VCaP (cell line): ENCODE measurements around the gene PHEX.

Source experiments
- H3K27ac ChIP-seq: fragments of 450-650 bp; 2 replicates; pipeline ENCODE4 v1.5.1; 2017
- CTCF ChIP-seq: fragments of 450-650 bp; conservative IDR thresholded peaks from 2 replicates; pipeline ENCODE4 v1.5.1; 2017; ENCODE audit warnings: mild to moderate bottlenecking, moderate library complexity

Gene PHEX

GRCh38 chrX:22163326-22163725 lies 131.2 kb downstream of the PHEX start:
- TF ChIP-seq CTCF, result no peak
- H3K27ac ChIP-seq, result no peak overlapping the region

- H3K27ac ChIP-seq, result no peak overlapping the region
- no peak for TF ChIP-seq CTCF
Measured at GRCh38 chrX:22164770-22165388, 132.8 kb downstream of the PHEX start.

- TF ChIP-seq CTCF, result no peak
- H3K27ac ChIP-seq, result no peak overlapping the region
Measured at GRCh38 chrX:22165732-22166457, 133.8 kb downstream of the PHEX start.

GRCh38 chrX:22171287-22172060 lies 139.3 kb downstream of the PHEX start:
- no peak for TF ChIP-seq CTCF
- H3K27ac ChIP-seq, result no peak overlapping the region

GRCh38 chrX:22173966-22174365 lies 141.8 kb downstream of the PHEX start:
- TF ChIP-seq CTCF, result no peak
- no peak overlapping the region for H3K27ac ChIP-seq

- H3K27ac ChIP-seq, result no peak overlapping the region
- TF ChIP-seq CTCF, result no peak
Measured at GRCh38 chrX:22177950-22178515, 145.9 kb downstream of the PHEX start.

- H3K27ac ChIP-seq, result no peak overlapping the region
- TF ChIP-seq CTCF, result no peak
Measured at GRCh38 chrX:22184096-22184495, 152.0 kb downstream of the PHEX start.
